ENCODE results near the gene MAP6.
"Not testable (repeated sequence)": the region's sequence is repeated elsewhere in the genome, so short reads cannot be mapped to it uniquely, and the experiment has no call there.

Gene MAP6

DNA sequence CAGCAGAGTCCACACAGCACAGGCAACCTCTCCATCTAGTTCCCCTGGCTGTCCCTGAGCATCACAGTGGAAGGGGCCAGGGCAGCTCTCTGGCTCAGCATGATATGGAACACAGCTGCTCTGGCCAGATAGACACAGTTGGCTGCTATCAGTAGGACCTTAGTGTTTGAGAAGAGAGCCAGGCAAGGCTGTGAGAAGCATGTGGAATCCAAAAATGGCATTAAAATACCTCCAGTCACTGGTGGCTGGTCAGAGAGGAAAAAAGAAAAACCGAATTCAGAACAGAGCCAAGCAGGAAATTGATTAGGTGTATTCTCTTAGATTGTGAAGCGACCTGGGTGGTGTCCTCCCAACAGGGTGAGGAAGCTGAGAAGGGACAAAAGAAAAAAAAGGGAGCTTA is 78.9 kb downstream of the MAP6 start:
- DNase-seq = no peak

GRCh38 chr11:75589051-75589450 is 79.8 kb downstream of the MAP6 start:
- no peak for DNase-seq

DNA sequence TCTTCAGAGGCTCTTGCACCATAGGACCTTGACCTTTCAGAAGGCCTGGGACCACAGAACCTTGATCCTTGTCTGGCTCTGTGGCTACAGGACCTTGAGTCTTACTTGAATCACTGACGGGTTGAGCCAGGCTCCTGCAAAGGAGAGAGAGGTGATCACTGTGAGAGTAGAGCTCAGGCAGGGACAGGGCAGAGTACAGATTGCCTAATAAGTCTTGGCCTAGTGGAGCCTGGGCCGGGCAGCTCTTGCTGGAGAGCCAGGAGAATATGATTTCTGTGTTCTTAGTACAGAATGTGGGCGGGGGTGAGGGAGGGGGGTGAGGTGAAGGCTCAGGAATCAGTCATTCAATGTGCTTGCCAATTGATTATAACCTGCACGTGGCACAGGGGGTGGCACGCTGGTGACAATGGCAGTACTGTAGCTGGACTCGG is 80.8 kb downstream of the MAP6 start:
- DNase-seq = no peak

DNA sequence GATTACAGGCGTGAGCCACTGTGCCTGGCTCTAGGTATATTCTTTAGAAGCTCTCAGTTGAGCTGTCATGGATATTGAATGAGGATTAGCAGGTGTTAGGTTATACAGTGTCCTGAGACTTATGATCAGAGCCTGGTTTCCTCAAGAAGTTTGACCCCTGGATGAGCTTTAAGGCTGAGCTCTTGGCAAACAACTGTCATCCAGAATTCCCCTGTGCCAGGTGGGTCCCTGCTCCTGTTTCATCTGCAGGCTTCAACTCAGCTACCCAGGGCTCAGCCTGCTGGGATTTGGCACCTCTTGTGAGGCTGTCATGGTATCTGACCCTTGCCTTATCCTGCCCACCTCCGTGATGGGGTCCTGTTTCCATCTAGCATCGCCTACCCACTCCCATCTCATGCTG is 82.4 kb downstream of the MAP6 start:
- DNase-seq = no peak

DNA sequence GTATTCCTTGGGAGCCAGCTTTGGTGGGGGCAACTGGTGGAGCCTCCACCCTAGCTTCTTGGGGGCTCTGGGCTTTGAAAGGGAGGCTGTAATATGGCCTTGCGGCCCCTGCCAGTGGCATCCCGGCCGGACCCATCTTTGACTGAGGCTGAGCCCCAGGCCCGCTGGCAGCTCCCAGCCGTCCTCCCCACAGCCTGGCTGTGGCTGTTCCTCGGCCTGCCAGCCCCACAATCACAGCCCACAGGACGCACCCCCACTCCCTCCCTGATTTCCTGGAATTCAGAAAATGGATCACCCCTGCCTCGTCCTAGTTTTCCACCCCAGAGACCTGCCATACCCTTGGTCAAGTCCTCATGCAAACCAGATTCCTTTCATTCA is 83.6 kb downstream of the MAP6 start:
- no peak for DNase-seq

- not testable (repeated sequence) for DNase-seq
Measured at GRCh38 chr11:75584659-75585292, 84.1 kb downstream of the MAP6 start.

GRCh38 chr11:75583718-75584658 is 84.8 kb downstream of the MAP6 start:
- DNase-seq = no peak

- peak; percentile 66 for DNase-seq
Measured at GRCh38 chr11:75582895-75583717, 85.7 kb downstream of the MAP6 start.

GRCh38 chr11:75582506-75582894 is 86.3 kb downstream of the MAP6 start:
- DNase-seq = no peak

DNA sequence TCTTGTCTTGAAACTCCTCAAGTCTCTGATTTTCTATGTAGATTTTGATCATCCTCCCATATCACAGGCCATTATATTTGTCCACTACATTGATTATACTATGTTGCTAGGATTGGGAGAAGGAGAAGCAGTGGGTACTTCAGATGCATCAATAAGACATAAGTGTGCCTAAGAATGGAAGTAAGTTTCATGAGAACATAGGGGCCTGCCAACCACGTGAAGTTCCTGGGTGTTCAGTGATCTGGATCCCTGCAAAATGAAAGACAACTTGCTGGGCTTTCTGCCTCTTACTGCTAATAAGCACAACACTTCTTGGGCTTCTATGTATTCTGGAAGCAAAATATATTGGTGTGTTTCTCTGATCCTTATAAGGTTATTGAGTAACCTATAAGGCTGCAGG is 89.0 kb downstream of the MAP6 start:
- no peak for DNase-seq

GRCh38 chr11:75578977-75579376 is 89.9 kb downstream of the MAP6 start:
- no peak for DNase-seq

DNA sequence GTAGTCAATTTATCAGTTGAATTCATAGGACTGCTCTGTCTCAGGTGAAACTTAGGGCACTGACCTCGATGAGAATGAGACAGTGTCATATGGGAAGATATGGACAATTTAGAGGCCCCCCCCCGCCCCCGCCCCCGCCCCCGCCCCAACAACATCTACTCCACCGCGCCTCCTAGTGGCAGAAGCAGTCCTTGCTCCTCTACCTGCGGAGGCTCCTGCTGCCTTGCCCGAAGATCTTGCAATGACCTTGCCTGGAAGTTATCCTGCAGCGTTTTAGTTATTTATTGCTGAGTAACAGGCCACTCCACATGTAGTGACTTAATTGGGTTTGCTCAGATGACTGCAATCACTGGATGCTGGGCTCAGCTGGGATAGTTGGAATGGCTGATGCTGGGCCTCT is 91.6 kb downstream of the MAP6 start:
- DNase-seq = peak; percentile 21

- no peak for DNase-seq
Measured at GRCh38 chr11:75576499-75576918, 92.3 kb downstream of the MAP6 start.

DNA sequence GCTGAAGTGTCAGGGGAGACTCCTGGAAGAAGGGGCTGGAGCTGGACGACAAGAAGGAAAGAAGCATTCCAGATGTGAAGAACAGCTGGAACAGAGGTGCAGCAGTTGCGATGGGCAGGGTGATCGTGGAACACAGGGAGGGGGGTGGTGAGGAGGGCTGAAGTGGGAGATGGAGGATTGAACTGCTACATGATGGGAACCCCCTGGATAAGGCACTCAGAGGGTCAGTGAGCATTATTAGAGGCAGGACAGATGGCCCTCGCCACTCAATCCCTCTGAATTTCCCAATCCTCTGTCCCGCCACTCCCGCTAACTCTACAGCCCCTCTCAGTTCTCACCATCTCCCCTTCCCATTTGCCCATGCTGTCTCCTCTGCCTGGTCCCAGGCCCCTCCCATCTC is 92.8 kb downstream of the MAP6 start:
- no peak for DNase-seq

- DNase-seq = no peak
Measured at GRCh38 chr11:75574698-75575602, 93.9 kb downstream of the MAP6 start.

- DNase-seq = no peak
Measured at GRCh38 chr11:75572744-75573143, 96.1 kb downstream of the MAP6 start.

- DNase-seq = no peak
Measured at GRCh38 chr11:75571625-75572024, 97.2 kb downstream of the MAP6 start.

GRCh38 chr11:75570559-75571139 is 98.2 kb downstream of the MAP6 start:
- DNase-seq = no peak

GRCh38 chr11:75568616-75569219 is 100.1 kb downstream of the MAP6 start:
- DNase-seq = no peak

DNA sequence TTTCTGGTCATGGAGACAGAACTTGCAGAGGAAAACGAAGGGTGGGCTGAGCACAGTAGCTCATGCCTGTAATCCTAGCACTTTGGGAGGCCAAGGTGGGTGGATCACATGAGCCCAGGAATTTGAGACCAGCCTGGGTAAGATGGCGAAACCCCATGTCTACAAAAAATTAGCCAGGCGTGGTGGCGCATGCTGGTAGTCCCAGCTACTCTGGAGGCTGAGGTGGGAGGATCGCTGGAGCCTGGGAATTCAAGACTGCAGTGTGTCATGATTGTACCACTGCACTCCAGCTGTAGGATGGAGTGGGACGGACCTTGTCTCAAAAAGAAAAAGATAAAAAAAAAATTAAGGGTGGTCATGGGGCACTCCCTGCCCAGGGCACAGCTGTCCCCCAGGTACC is 100.9 kb downstream of the MAP6 start:
- no peak for DNase-seq

DNA sequence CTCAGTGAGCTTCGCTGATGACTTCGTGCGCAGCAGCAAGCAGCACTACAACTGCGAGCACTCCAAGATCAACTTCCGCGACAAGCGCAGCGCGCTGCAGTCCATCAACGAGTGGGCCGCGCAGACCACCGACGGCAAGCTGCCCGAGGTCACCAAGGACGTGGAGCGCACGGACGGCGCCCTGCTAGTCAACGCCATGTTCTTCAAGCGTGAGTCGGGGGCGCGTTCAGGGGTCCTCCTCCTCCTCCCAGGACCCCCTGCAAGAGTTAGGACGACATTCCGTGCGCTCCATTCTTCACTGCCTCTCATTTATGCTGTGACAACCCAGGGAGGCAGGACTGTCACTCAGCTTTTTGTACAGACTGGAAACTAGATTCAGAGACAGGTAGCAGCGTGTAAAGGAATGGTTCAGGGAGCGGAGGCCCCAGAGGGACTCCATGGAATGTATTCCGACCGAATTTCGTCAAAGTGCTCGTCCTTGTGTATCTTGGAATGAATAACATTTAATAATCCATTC is 102.0 kb downstream of the MAP6 start:
- no peak for DNase-seq
